HL-60 (cell line): ENCODE data around the gene OR5K4.

Experiments
- CTCF ChIP-seq: IDR thresholded peaks from one replicate; pipeline ENCODE4 v1.5.1; 2011; ENCODE audit warnings: low read length, control low read depth, inconsistent platforms; ENCODE audit not compliant: insufficient read depth
- POLR2AphosphoS5 ChIP-seq: IDR thresholded peaks from 2 replicates; pipeline ENCODE4 v1.6.1; 2012; ENCODE audit warnings: low read depth
- REST ChIP-seq: IDR thresholded peaks from 2 replicates; pipeline ENCODE4 v1.6.1; 2012; ENCODE audit warnings: low read depth; ENCODE audit not compliant: insufficient replicate concordance

GRCh38 chr3:98371853-98372252, 18.2 kb downstream of the OR5K4 start:
- no peak for TF ChIP-seq REST
- TF ChIP-seq CTCF: no peak
- TF ChIP-seq POLR2AphosphoS5: no peak
